Raji (cell line): ENCODE results near the gene NUCB1.

Experiments used
- POLR2A ChIP-seq: IDR thresholded peaks from 2 replicates; pipeline ENCODE4 v1.6.1; 2011; ENCODE audit warnings: low read depth, low read length, control low read depth; ENCODE audit not compliant: insufficient read depth

The NUCB1 gene

GRCh38 chr19:48899781-48900476, at the start of gene NUCB1:
TSS of gene NUCB1 (plus strand) at chr19:48900312. CDS start at chr19:48900797, 485 bp downstream.
- peak; percentile 81 for TF ChIP-seq POLR2A

DNA sequence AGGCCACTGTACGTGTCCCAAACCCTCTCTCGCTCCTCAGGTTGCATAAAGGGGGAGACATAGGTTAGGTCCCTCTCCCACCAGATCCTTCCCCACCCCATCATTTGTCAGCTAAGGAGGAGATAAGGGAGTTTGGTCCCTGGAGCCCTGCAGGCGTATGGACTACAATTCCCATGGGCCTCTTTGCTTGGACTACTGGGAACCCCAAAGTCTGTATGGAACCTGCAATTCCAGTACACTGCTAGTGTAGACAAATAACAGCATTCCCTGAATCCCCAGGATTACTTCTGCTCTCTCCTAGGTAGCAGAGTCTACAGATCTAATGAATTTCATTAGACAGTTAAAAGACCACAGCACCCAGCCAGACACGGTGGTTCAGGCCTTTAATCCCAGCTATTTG, 47.8 kb upstream of the NUCB1 start:
- no peak for TF ChIP-seq POLR2A

- no peak for TF ChIP-seq POLR2A
These were observed 46.6 kb upstream of the NUCB1 start for GRCh38 chr19:48853483-48853882.

DNA sequence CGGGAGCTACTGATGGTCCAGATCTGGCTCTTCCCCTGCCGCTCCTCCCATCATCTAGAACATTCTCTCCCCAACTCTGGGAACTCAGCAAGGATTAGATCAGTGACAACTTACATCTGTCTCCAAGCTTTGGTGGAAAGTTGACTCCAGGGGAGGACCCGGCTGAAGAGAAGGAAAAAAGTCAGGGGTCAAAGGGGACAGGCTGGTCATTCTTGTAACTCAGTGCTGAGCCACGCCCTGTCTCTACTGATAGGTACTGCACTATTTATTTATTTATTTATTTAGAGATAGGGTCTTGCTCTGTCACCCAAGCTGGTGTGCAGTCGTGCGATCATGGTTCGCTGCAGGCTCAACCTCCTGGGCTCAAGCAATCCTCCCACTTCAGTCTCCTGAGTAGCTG, 46.0 kb upstream of the NUCB1 start:
- TF ChIP-seq POLR2A: no peak

DNA sequence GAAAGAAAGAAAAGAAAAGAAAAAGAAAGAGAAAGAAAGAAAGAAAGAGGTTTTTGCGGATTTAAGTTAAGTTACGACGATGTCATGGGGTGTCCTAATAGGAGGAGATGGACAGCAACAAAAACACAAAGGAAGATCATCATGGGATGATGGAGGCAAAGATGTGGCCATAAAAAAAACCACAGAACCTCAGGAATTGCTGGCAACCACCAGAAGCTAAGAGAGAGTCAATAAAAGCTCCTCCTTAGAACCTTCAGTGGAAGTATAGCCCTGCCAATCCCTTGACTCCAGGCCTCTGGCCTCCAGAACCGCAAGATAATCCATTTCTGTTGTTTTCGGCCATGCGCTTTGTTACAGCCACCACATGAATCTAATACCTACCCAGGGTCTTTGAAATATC, 43.2 kb upstream of the NUCB1 start:
- no peak for TF ChIP-seq POLR2A

DNA sequence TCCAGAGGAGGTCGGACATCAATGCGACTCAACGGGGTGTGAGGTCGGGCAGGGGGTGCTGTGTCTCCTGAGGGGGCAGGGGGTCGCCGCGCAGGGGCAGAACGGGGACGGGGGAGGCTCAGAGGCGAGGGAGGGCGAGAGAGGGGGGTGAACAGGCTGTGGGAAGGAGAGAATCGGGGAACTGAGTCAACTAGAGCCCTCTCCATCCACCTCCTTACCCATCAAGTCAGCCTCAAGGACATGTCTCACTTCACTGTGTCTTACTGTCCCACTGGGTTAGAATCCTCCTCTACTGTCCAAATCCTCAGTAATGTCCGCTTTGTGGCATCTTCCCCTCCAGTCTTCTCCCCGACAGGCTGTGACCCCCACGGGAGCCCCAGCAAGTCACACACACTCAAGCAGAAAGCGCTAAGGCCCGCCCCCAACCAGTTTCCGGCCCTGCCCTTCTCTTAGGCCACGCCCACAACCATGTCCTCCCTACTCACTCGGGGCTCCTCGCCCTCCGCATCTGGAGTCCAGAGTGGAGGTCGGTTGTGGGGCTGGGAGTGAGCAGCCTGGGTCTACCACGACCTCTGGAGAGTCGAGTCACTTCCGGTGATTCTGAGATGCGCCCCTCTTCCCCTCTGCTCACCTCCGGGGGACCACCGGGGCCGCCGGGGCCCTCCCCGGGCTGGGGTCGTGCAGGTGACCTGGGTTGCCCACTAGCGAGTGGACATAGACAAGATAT, 41.0 kb upstream of the NUCB1 start:
- no peak for TF ChIP-seq POLR2A

- no peak for TF ChIP-seq POLR2A
These were observed 40.2 kb upstream of the NUCB1 start for GRCh38 chr19:48859711-48860572.

GRCh38 chr19:48861313-48861712, 38.8 kb upstream of the NUCB1 start:
- TF ChIP-seq POLR2A: no peak

- TF ChIP-seq POLR2A: no peak
These were observed 37.3 kb upstream of the NUCB1 start for GRCh38 chr19:48862827-48863226.

GRCh38 chr19:48866692-48867091, 33.4 kb upstream of the NUCB1 start:
- TF ChIP-seq POLR2A: no peak

GRCh38 chr19:48867123-48867745, 32.9 kb upstream of the NUCB1 start:
- no peak for TF ChIP-seq POLR2A

- no peak for TF ChIP-seq POLR2A
These were observed 32.4 kb upstream of the NUCB1 start for GRCh38 chr19:48867746-48868113.

GRCh38 chr19:48868114-48868886, 31.8 kb upstream of the NUCB1 start, which contains the start of gene PLEKHA4:
TSS of gene PLEKHA4 (minus strand) at chr19:48868617. CDS start at chr19:48867620, 997 bp downstream.
- TF ChIP-seq POLR2A: no peak

GRCh38 chr19:48870048-48870447, 30.1 kb upstream of the NUCB1 start:
- no peak for TF ChIP-seq POLR2A
